Testis (tissue), 3 donors: ENCODE results near the gene CLCA2. TPM values are rescaled to one million over a fixed set of nuclear protein-coding genes. Genes with fewer than 3 reads are reported as not detected.

Experiments used
- DNase-seq: peaks from one replicate; pipeline ENCODE4 v3.0.0-alpha.2; 2019
- H3K27ac ChIP-seq, 2 donors: fragments of 200-600 bp; sonication (generic); one replicate each; pipeline ENCODE4 v1.5.1; 2019
- H3K27me3 ChIP-seq: fragments of 200-600 bp; sonication (generic); one replicate; pipeline ENCODE4 v1.5.1; 2019
- H3K36me3 ChIP-seq: fragments of 200-600 bp; sonication (generic); one replicate; pipeline ENCODE4 v1.5.1; 2017; ENCODE audit warnings: low read depth; ENCODE audit errors: missing control alignments
- H3K4me1 ChIP-seq: fragments of 200-600 bp; sonication (generic); one replicate; pipeline ENCODE4 v1.5.1; 2019
- H3K4me3 ChIP-seq, 2 donors: fragments of 200-600 bp; sonication (generic); one replicate each; pipeline ENCODE4 v1.5.1; 2017 to 2019
- H3K9me3 ChIP-seq: fragments of 200-600 bp; sonication (generic); one replicate; pipeline ENCODE4 v1.5.1; 2017
- POLR2A ChIP-seq: fragments of 450-650 bp; IDR thresholded peaks from one replicate; pipeline ENCODE4 v1.6.1; 2017; ENCODE audit warnings: antibody characterized with exemption, mild to moderate bottlenecking, moderate library complexity
- WGBS, 2 donors: methylation state at CpG; one replicate each; pipeline ENCODE4 v1.1.5; 2018; 5-methylcytosine and 5-hydroxymethylcytosine counted together
- intact Hi-C: fragments of 100-400 bp; cut with DNase I; formaldehyde crosslinking; loops from one replicate; pipeline ENCODE4 v1.15.1; 2023; ENCODE audit warnings: low total_unique reads
- polyA plus RNA-seq: library from polyadenylated mRNA; stranded (reverse); fragments of 350-450 nt; fragmentation: Illumina TruSeq; extraction: RNeasy Lipid Tissue Mini Kit (QIAGEN cat#74804); gene quantifications from one replicate; pipeline ENCODE4 v1.2.3, GENCODE V29; 2014; ENCODE audit warnings: low read depth, low replicate concordance; ENCODE audit not compliant: insufficient read depth
- total RNA-seq, 2 donors: library from RNA; depleted of rRNA; stranded (reverse); fragments of >200 nt; gene quantifications; one replicate each; pipeline ENCODE4 v1.2.3, GENCODE V29; 2016
- TF ChIP-seq, protein P1 (sequence below), 3 experiments: fragments of 450-650 bp in 2 of 3; fragments of 200-600 bp in 1 of 3; sonication (generic) in 1 of 3; IDR thresholded peaks; one replicate each; pipeline ENCODE4 v1.5.1; 2016 to 2019; ENCODE audit warnings: antibody characterized with exemption in 3 of 3, mild to moderate bottlenecking in 2 of 3, moderate library complexity in 1 of 3

Gene CLCA2
- total and polyA plus RNA-seq, 3 donors from 2014 or later = 1.7 to 4.5 (median 2.6) TPM

DNA sequence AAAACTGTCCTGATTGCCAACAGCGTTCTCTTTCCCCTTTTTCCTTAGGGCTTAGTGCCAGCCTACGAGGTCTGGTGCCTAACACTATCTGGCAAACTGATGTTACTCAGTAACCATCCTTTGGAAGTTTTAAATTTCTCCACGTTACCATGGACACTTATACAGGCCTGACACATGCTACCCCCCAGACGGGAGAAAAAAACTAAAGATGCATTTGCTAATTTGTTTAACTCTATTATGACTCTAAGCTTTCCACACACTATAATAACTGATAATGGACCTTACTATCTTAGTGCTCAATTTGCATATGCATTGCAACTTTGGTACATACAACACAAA, 81.6 kb downstream of the CLCA2 start:
- intact Hi-C loops = no loop called here
- DNase-seq = no peak

More for the DNA sequence above, 81.6 kb downstream of the CLCA2 start:
- no peaks in the 10 kb centered on the region for H3K27me3 ChIP-seq
- no peaks in the 10 kb centered on the region for H3K4me1 ChIP-seq
- no peaks in the 10 kb centered on the region for H3K9me3 ChIP-seq
- no peaks in the 10 kb centered on the region for H3K36me3 ChIP-seq
- no peak overlapping the region for H3K4me3 ChIP-seq
- 65 to 70% methylated on average over 4 of the region's 4 CpGs for WGBS, 2 donors
- H3K27ac ChIP-seq = no peak overlapping the region
- TF ChIP-seq, protein P1, sequence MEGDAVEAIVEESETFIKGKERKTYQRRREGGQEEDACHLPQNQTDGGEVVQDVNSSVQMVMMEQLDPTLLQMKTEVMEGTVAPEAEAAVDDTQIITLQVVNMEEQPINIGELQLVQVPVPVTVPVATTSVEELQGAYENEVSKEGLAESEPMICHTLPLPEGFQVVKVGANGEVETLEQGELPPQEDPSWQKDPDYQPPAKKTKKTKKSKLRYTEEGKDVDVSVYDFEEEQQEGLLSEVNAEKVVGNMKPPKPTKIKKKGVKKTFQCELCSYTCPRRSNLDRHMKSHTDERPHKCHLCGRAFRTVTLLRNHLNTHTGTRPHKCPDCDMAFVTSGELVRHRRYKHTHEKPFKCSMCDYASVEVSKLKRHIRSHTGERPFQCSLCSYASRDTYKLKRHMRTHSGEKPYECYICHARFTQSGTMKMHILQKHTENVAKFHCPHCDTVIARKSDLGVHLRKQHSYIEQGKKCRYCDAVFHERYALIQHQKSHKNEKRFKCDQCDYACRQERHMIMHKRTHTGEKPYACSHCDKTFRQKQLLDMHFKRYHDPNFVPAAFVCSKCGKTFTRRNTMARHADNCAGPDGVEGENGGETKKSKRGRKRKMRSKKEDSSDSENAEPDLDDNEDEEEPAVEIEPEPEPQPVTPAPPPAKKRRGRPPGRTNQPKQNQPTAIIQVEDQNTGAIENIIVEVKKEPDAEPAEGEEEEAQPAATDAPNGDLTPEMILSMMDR (IDR thresholded peaks at IDR 0.05) = no peak
- no peak for TF ChIP-seq POLR2A

Other genes with a start within 250 kb of the CLCA2 start
- gene ODF2L, start 27.8 kb upstream of the CLCA2 start, total RNA-seq = 10 to 100 TPM; 25.5 to 48.6 TPM
- 11.6 TPM for gene ODF2L, start 27.8 kb upstream of the CLCA2 start, polyA plus RNA-seq
- under 1 TPM; 0.12 to 0.55 TPM for gene CLCA1, start 44.8 kb downstream of the CLCA2 start, total RNA-seq
- gene CLCA1, start 44.8 kb downstream of the CLCA2 start, polyA plus RNA-seq = 0.88 TPM
- gene CLCA4, start 122.9 kb downstream of the CLCA2 start, total RNA-seq = under 1 TPM; 0.12 to 0.63 TPM
- gene CLCA4, start 122.9 kb downstream of the CLCA2 start, polyA plus RNA-seq = 0.37 TPM